Right lobe of liver (tissue), 6 donors: ENCODE data around the gene CRYL1. TPM values are rescaled to one million over a fixed set of nuclear protein-coding genes. Genes with fewer than 3 reads are reported as not detected.
A peak's percentile ranks its signal among the peaks of the same experiment; 100 is the strongest.

ENCODE experiments used
- ATAC-seq, 4 donors: fragments of 200-7000 bp; cut with Tn5 transposase; one replicate each; pipeline ENCODE4 v1.9.1; 2020; ENCODE audit warnings: mild to moderate bottlenecking in 4 of 4, moderate library complexity in 4 of 4
- DNase-seq, 3 donors: peaks; one replicate each; pipeline ENCODE4 v3.0.0-alpha.2; 2020
- H3K27ac ChIP-seq, 3 donors: fragments of 200-600 bp; one replicate each; pipeline ENCODE4 v1.8.0; 2022
- H3K27me3 ChIP-seq, 2 donors: fragments of 200-600 bp; one replicate each; pipeline ENCODE4 v1.8.0; 2022
- H3K36me3 ChIP-seq, 4 donors: fragments of 200-600 bp; sonication (generic) in 1 of 4; one replicate each; pipeline versions ENCODE4 v1.5.1 to v1.8.0; 2017 to 2022; ENCODE audit warnings: control low read depth in 1 of 4
- H3K4me1 ChIP-seq, 4 donors: fragments of 200-600 bp; sonication (generic) in 1 of 4; one replicate each; pipeline versions ENCODE4 v1.5.1 to v1.8.0; 2017 to 2022; ENCODE audit warnings: control low read depth in 1 of 4
- H3K4me3 ChIP-seq, 3 donors: fragments of 200-600 bp; one replicate each; pipeline ENCODE4 v1.8.0; 2022
- H3K9me3 ChIP-seq, 4 donors: fragments of 200-600 bp; sonication (generic) in 1 of 4; one replicate each; pipeline versions ENCODE4 v1.5.1 to v1.8.0; 2017 to 2022; ENCODE audit warnings: control low read depth in 1 of 4
- POLR2A ChIP-seq: fragments of 450-650 bp; IDR thresholded peaks from one replicate; pipeline ENCODE4 v1.6.1; 2017; ENCODE audit warnings: antibody characterized with exemption, mild to moderate bottlenecking
- WGBS: methylation state at CpG from one replicate; pipeline ENCODE4 v1.1.6; 2018; ENCODE audit warnings: low coverage, low lambda C conversion rate; ENCODE audit not compliant: insufficient coverage; ENCODE audit errors: missing lambda C conversion rate; 5-methylcytosine and 5-hydroxymethylcytosine counted together
- intact Hi-C, 2 donors: fragments of 100-400 bp; cut with DNase I; formaldehyde crosslinking; loops; one replicate each; pipeline versions ENCODE4 v1.11.2 to v1.14.1; 2022
- total RNA-seq, 6 experiments: library from RNA; depleted of rRNA in 2 of 6; stranded (reverse); fragments of >200 nt in 2 of 6; fragmentation: NEBNext Ultra II Directional in 3 of 6; extraction: Animal tissue kit (Norgen Biotek cat#: 25700) in 3 of 6; gene quantifications; one replicate each; pipeline versions ENCODE4 v1.1.0 to v1.2.4, GENCODE V29; 2016 to 2023
- TF ChIP-seq, protein P1 (sequence below), 4 donors: fragments of 200-600 bp in 3 of 4; fragments of 450-650 bp in 1 of 4; IDR thresholded peaks; one replicate each; pipeline versions ENCODE4 v1.5.1 to v1.8.0; 2016 to 2022; ENCODE audit warnings: antibody characterized with exemption in 4 of 4, mild to moderate bottlenecking in 2 of 4
- donor health status: DM: no; HTN: yes; CAD: no.
- donor health status: DM: no; HTN: no; CAD: no.
- donor health status: DM: no; HTN: no; CAD: no.
- donor health status: DM: no; HTN: yes; CAD: no.
- donor health status: DM: no; HTN: yes; CAD: no.

CRYL1 gene
- total RNA-seq, 6 experiments from 2014 or later, result 111 to 185 (median 151) TPM

DNA sequence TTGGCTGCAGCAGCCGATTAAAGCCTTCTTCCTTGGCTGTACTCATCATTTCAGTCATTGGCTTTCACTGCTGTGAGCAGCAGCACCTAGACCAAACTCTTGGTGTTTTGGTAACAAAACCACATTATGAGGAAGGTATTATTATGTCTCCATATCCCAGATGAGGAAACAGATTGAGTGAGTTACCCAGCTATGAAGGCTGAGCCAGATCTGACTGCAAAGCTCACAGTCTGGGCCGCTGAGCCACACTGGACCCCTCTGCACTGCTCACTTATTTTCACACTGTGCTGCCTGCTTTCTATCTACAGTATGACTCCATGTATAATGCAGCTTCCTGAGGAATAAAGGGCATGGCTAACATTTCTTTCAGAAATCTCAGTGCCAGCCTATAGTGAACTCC is 24.5 kb downstream of the CRYL1 start:
- H3K36me3 ChIP-seq, result peaks cover 0 to 7% (median 0%) of the 10 kb centered on the region in 4 donors
- TF ChIP-seq, protein P1, sequence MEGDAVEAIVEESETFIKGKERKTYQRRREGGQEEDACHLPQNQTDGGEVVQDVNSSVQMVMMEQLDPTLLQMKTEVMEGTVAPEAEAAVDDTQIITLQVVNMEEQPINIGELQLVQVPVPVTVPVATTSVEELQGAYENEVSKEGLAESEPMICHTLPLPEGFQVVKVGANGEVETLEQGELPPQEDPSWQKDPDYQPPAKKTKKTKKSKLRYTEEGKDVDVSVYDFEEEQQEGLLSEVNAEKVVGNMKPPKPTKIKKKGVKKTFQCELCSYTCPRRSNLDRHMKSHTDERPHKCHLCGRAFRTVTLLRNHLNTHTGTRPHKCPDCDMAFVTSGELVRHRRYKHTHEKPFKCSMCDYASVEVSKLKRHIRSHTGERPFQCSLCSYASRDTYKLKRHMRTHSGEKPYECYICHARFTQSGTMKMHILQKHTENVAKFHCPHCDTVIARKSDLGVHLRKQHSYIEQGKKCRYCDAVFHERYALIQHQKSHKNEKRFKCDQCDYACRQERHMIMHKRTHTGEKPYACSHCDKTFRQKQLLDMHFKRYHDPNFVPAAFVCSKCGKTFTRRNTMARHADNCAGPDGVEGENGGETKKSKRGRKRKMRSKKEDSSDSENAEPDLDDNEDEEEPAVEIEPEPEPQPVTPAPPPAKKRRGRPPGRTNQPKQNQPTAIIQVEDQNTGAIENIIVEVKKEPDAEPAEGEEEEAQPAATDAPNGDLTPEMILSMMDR (IDR thresholded peaks at IDR 0.05), result no peak
- TF ChIP-seq POLR2A, result no peak
- no peaks in the 10 kb centered on the region for H3K27me3 ChIP-seq
- ATAC-seq, result no peak
- intact Hi-C loops, result no loop called here
- H3K4me3 ChIP-seq, result no peak overlapping the region
- H3K4me1 ChIP-seq, result peaks cover under 1 to 70% (median 21%) of the 10 kb centered on the region in 4 donors
- no peaks in the 10 kb centered on the region for H3K9me3 ChIP-seq
- no peak for DNase-seq
- WGBS, result 92% methylated on average over 2 of the region's 2 CpGs
- H3K27ac ChIP-seq, result peak overlapping the region in 1 of 3 donors; percentile 94

DNA sequence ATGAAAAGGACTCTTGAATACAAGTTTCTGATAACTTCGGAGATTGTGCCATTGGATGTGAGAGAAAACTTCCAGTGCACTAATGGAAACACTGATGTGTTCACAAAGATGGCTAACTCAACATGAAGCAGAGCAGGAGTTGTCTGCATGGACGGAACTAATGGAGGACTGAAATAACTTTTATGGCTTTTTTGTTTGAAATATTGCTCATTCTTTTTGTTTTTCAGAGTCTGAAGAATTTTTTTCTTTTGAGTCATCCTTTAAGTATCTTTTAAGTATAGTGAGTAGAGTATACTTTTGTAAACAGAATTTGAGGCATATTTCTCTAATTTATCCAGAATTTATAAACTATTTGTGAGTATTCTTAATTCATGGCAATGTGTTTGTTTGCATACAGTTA is 25.7 kb downstream of the CRYL1 start:
- intact Hi-C loops, result loop anchor here in 1 of 2 donors (10.0 kb wide), 1 partner anchor 205 kb away; the partner anchor contains the start of gene IL17D
- Histone ChIP-seq H3K27me3 (no peaks in the 10 kb centered on the region), H3K27ac (no peak overlapping the region), H3K4me3 (no peak overlapping the region), H3K9me3 (no peaks in the 10 kb centered on the region), H3K36me3 (peaks cover 0 to 7% (median 0%) of the 10 kb centered on the region in 4 donors), H3K4me1 (peaks cover 0 to 66% (median 21%) of the 10 kb centered on the region in 4 donors)
- TF ChIP-seq, protein P1 (IDR thresholded peaks at IDR 0.05), result no peak
- TF ChIP-seq POLR2A, result no peak
- DNase-seq (no peak), ATAC-seq (no peak)
- WGBS, result 95% methylated on average over 2 of the region's 2 CpGs

DNA sequence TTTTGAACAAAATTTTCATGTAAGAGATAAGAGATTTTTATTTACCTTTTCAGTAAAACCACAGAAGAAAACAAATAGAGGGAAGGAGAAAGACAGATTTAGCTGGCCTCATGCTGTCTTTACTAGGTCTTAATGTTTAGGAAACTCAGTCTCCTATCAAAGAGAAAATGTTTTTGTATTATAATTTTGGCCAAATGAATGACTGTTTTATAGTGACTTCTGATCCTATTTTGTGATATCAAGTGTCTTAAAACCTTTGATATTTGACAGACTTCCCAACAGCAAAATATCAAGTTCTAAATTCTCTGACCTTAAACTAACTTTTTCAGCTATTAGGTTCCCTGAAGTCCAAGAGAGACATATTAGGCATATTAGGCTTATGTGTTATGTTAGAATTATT is 27.0 kb downstream of the CRYL1 start:
- no peak for ATAC-seq
- Histone ChIP-seq H3K4me3 (no peak overlapping the region), H3K27me3 (no peaks in the 10 kb centered on the region), H3K4me1 (peaks cover 0 to 53% (median 17%) of the 10 kb centered on the region in 4 donors), H3K36me3 (no peaks in the 10 kb centered on the region), H3K9me3 (no peaks in the 10 kb centered on the region), H3K27ac (peak overlapping the region in 1 of 3 donors; percentile 15)
- intact Hi-C loops, result loop anchor here in 1 of 2 donors (10.0 kb wide), 1 partner anchor 206 kb away; the partner anchor contains the start of gene IL17D
- no peak for DNase-seq
- no peak for TF ChIP-seq POLR2A
- TF ChIP-seq, protein P1 (IDR thresholded peaks at IDR 0.05), result no peak

- no peaks in the 10 kb centered on the region for H3K9me3 ChIP-seq
- peak overlapping the region in 1 of 3 donors; percentile 15 for H3K27ac ChIP-seq
- no peak for DNase-seq
- H3K27me3 ChIP-seq, result no peaks in the 10 kb centered on the region
- intact Hi-C loops, result loop anchor here in 1 of 2 donors (10.0 kb wide), 1 partner anchor 207 kb away; the partner anchor contains the start of gene IL17D
- ATAC-seq, result no peak
- H3K4me3 ChIP-seq, result no peak overlapping the region
- no peaks in the 10 kb centered on the region for H3K36me3 ChIP-seq
- 64% methylated on average over 5 of the region's 5 CpGs for WGBS
- peaks cover 0 to 48% (median 14%) of the 10 kb centered on the region in 4 donors for H3K4me1 ChIP-seq
- no peak for TF ChIP-seq POLR2A
Observed at GRCh38 chr13:20498129-20498528, 27.5 kb downstream of the CRYL1 start.

DNA sequence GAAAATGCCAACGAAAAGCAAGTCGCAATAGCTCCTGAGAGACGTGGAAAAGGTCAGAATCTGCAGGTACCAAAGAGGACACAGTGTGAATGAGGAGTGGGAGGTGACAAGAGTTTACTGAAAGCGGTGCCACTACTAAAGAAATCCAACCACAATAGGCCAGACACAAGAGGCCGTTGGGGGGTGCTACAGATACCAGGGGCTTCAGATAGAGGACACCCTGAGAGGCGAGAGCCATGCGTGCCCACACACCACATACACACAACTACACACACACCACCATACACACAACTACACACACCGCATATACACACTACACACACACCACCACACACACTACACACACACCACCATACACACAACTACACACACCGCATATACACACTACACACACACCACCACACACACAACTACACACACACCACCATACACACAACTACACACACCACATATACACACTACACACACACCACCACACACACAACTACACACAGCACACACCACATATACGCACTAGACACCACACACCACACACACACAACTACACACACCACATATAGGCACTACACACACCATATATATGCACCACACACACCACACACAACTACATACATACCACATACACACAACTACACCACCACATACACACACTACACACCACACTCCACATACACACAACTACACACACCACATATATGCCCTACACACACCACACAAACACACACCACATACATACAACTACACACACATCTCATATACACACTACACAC is 28.5 kb downstream of the CRYL1 start:
- TF ChIP-seq POLR2A, result no peak
- TF ChIP-seq, protein P1 (IDR thresholded peaks at IDR 0.05), result no peak
- no peaks in the 10 kb centered on the region for H3K36me3 ChIP-seq
- intact Hi-C loops, result loop anchor here in 1 of 2 donors (10.0 kb wide), 1 partner anchor 208 kb away; the partner anchor contains the start of gene IL17D
- DNase-seq (no peak), ATAC-seq (no peak)
- 55% methylated on average over 8 of the region's 10 CpGs for WGBS
- H3K27me3 ChIP-seq, result no peaks in the 10 kb centered on the region
- H3K9me3 ChIP-seq, result no peaks in the 10 kb centered on the region
- peak overlapping the region in 1 of 3 donors; percentile 56 for H3K27ac ChIP-seq
- H3K4me3 ChIP-seq, result no peak overlapping the region
- peaks cover 0 to 38% (median 9%) of the 10 kb centered on the region in 4 donors for H3K4me1 ChIP-seq
